GM23338 (cell line): ENCODE measurements around the gene RASGRF2. TPM values are rescaled to one million over a fixed set of nuclear protein-coding genes. Genes with fewer than 3 reads are reported as not detected.

Experiments
- ATAC-seq: fragments of 200-7000 bp; cut with Tn5 transposase; 3 replicates; pipeline ENCODE4 v1.9.1; 2020
- DNase-seq: peaks from one replicate; pipeline ENCODE4 v3.0.0-alpha.2; 2015; ENCODE audit warnings: low spot score
- H2AFZ ChIP-seq: fragments of 200-600 bp; sonication (generic); 2 replicates; pipeline ENCODE4 v1.8.0; 2016; ENCODE audit warnings: antibody characterized with exemption, mild to moderate bottlenecking, moderate library complexity
- H3F3A ChIP-seq: fragments of 200-600 bp; sonication (generic); replicated peaks from 2 replicates; pipeline ENCODE4 v1.8.0; 2017; ENCODE audit warnings: antibody characterized with exemption, mixed run types, low read depth
- H3K27ac ChIP-seq: fragments of 200-600 bp; sonication (generic); 2 replicates; pipeline ENCODE4 v1.6.1; 2016; ENCODE audit warnings: low read depth
- H3K27me3 ChIP-seq: fragments of 200-600 bp; sonication (generic); 2 replicates; pipeline ENCODE4 v1.8.0; 2016; ENCODE audit warnings: mild to moderate bottlenecking, mixed run types, moderate library complexity; ENCODE audit not compliant: insufficient read depth
- H3K36me3 ChIP-seq: fragments of 200-600 bp; sonication (generic); 2 replicates; pipeline ENCODE4 v1.8.0; 2016; ENCODE audit warnings: mild to moderate bottlenecking; ENCODE audit not compliant: insufficient read depth
- H3K4me1 ChIP-seq: fragments of 200-600 bp; sonication (generic); 2 replicates; pipeline ENCODE4 v1.8.0; 2016; ENCODE audit warnings: mild to moderate bottlenecking, moderate library complexity; ENCODE audit not compliant: insufficient read depth
- H3K4me2 ChIP-seq: fragments of 200-600 bp; sonication (generic); 2 replicates; pipeline ENCODE4 v1.7.1; 2017; ENCODE audit warnings: mixed run types
- H3K4me3 ChIP-seq: fragments of 200-600 bp; sonication (generic); 2 replicates; pipeline ENCODE4 v1.6.1; 2016; ENCODE audit warnings: mixed run types
- H3K79me2 ChIP-seq: fragments of 200-600 bp; sonication (generic); replicated peaks from 2 replicates; pipeline ENCODE4 v1.8.0; 2017; ENCODE audit warnings: mild to moderate bottlenecking; ENCODE audit not compliant: insufficient read depth
- H3K9me2 ChIP-seq: fragments of 200-600 bp; sonication (generic); 2 replicates; pipeline ENCODE4 v1.8.0; 2017; ENCODE audit not compliant: insufficient read depth
- H4K20me1 ChIP-seq: fragments of 200-600 bp; sonication (generic); replicated peaks from 2 replicates; pipeline ENCODE4 v1.8.0; 2017; ENCODE audit warnings: mild to moderate bottlenecking; ENCODE audit not compliant: insufficient read depth
- H3K27ac Mint-ChIP-seq: 2 replicates; pipeline ENCODE4 v1.8.0; 2020; ENCODE audit warnings: inconsistent platforms, mild to moderate bottlenecking, moderate library complexity, mixed read lengths
- H3K27me3 Mint-ChIP-seq: 3 replicates; pipeline ENCODE4 v1.8.0; 2022; ENCODE audit warnings: low read depth, mild to moderate bottlenecking, moderate library complexity, mixed read lengths, inconsistent platforms; ENCODE audit not compliant: insufficient read depth, poor library complexity
- H3K36me3 Mint-ChIP-seq: 3 replicates; pipeline ENCODE4 v1.8.0; 2021; ENCODE audit warnings: low read depth, mild to moderate bottlenecking, inconsistent platforms, moderate library complexity, mixed read lengths
- H3K4me1 Mint-ChIP-seq: 3 replicates; pipeline ENCODE4 v1.8.0; 2020; ENCODE audit warnings: mild to moderate bottlenecking, inconsistent platforms, mixed read lengths
- H3K4me3 Mint-ChIP-seq: 3 replicates; pipeline ENCODE4 v1.8.0; 2021; ENCODE audit warnings: moderate library complexity, mild to moderate bottlenecking, inconsistent platforms, mixed read lengths
- H3K9me3 Mint-ChIP-seq: 3 replicates; pipeline ENCODE4 v1.8.0; 2020; ENCODE audit warnings: moderate library complexity, mild to moderate bottlenecking, inconsistent platforms, mixed read lengths
- CREB1 ChIP-seq: fragments of 250-450 bp; sonication (Bioruptor Pico); IDR thresholded peaks from 2 replicates; pipeline ENCODE4 v1.5.0; 2020; ENCODE audit warnings: low read depth, mild to moderate bottlenecking, moderate library complexity
- EZH2 ChIP-seq: fragments of 200-600 bp; sonication (generic); IDR thresholded peaks from one replicate; pipeline ENCODE4 v1.8.0; 2017; ENCODE audit warnings: antibody characterized with exemption, mild to moderate bottlenecking, low read depth; ENCODE audit not compliant: unreplicated experiment
- EZH2phosphoT487 ChIP-seq: fragments of 200-600 bp; sonication (generic); IDR thresholded peaks from one replicate; pipeline ENCODE4 v1.8.1; 2018; ENCODE audit warnings: antibody characterized with exemption; ENCODE audit not compliant: unreplicated experiment
- JUNB ChIP-seq: IDR thresholded peaks from one replicate; pipeline ENCODE4 v1.6.1; 2016; ENCODE audit warnings: antibody characterized with exemption; ENCODE audit not compliant: unreplicated experiment
- NANOG ChIP-seq: IDR thresholded peaks from 2 replicates; pipeline ENCODE4 v1.6.1; 2016; ENCODE audit warnings: antibody characterized with exemption, borderline replicate concordance
- POLR2AphosphoS5 ChIP-seq: IDR thresholded peaks from 2 replicates; pipeline ENCODE4 v1.6.1; 2016; ENCODE audit warnings: antibody characterized with exemption, low read depth
- STAT1 ChIP-seq: IDR thresholded peaks from one replicate; pipeline ENCODE4 v1.6.1; 2016; ENCODE audit warnings: antibody characterized with exemption; ENCODE audit not compliant: unreplicated experiment
- ZNF114 ChIP-seq: fragments of 250-450 bp; sonication (Bioruptor Pico); IDR thresholded peaks from 2 replicates; pipeline ENCODE4 v1.5.0; 2020; ENCODE audit warnings: mild to moderate bottlenecking, moderate library complexity
- ZNF331 ChIP-seq: fragments of 250-450 bp; sonication (Bioruptor Pico); IDR thresholded peaks from 2 replicates; pipeline ENCODE4 v1.5.0; 2020; ENCODE audit warnings: low read depth, mild to moderate bottlenecking, moderate library complexity
- polyA plus RNA-seq: library from polyadenylated mRNA; unstranded; fragments of >200 nt; fragmentation: Nextera tagmentation; extraction: Ambion mirVana; gene quantifications from 2 replicates; pipeline ENCODE4 v1.2.1, GENCODE V29; 2016
- total RNA-seq: library from RNA; depleted of rRNA; stranded (reverse); fragments of >200 nt; shearing (Covaris generic); gene quantifications from 2 replicates; pipeline ENCODE4 v1.2.3, GENCODE V29; 2014
- TF ChIP-seq, protein P1 (sequence below), 2 experiments: fragments of 200-600 bp in 1 of 2; sonication (generic) in 1 of 2; conservative IDR thresholded peaks; 2 replicates each; pipeline versions ENCODE4 v1.5.1 to v1.6.1; 2016 to 2017; ENCODE audit warnings: antibody characterized with exemption in 2 of 2, low read depth in 2 of 2, mild to moderate bottlenecking in 2 of 2, moderate library complexity in 1 of 2
- TF ChIP-seq, protein P2 (sequence below): fragments of 250-450 bp; sonication (Bioruptor Pico); IDR thresholded peaks from 2 replicates; pipeline ENCODE4 v1.5.0; 2020; ENCODE audit warnings: mild to moderate bottlenecking, moderate library complexity
- TF ChIP-seq, protein P3 (sequence below): IDR thresholded peaks from one replicate; pipeline ENCODE4 v1.6.1; 2018; ENCODE audit warnings: antibody characterized with exemption; ENCODE audit not compliant: unreplicated experiment
- TF ChIP-seq, protein P4 (sequence below): IDR thresholded peaks from 2 replicates; pipeline ENCODE4 v1.6.1; 2016; ENCODE audit warnings: antibody characterized with exemption

RASGRF2 gene
- total and polyA plus RNA-seq, 2 experiments from 2014 or later = 5.0 to 19.2 TPM

DNA sequence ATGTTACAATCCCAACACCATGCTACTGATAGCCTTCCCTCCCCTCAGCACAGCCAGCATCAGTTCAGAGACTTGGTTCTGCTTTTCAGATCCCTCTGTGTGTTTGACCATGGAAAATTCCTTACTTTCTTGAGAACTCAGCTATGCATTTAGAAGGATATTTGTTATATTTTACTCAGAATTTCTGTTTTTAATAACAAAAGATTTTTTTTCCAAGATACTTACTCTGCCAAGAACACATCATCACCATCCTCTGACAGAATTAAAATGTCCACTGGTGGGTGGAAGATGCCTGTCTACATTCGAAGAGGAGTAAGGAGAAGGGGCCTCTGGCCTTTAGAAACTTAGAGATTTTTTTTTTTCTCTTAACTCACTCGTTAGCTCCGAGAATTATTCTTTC, 216.9 kb downstream of the RASGRF2 start:
- TF ChIP-seq ZNF331 (CRISPR knock-in tag) = no peak
- TF ChIP-seq, protein P1, sequence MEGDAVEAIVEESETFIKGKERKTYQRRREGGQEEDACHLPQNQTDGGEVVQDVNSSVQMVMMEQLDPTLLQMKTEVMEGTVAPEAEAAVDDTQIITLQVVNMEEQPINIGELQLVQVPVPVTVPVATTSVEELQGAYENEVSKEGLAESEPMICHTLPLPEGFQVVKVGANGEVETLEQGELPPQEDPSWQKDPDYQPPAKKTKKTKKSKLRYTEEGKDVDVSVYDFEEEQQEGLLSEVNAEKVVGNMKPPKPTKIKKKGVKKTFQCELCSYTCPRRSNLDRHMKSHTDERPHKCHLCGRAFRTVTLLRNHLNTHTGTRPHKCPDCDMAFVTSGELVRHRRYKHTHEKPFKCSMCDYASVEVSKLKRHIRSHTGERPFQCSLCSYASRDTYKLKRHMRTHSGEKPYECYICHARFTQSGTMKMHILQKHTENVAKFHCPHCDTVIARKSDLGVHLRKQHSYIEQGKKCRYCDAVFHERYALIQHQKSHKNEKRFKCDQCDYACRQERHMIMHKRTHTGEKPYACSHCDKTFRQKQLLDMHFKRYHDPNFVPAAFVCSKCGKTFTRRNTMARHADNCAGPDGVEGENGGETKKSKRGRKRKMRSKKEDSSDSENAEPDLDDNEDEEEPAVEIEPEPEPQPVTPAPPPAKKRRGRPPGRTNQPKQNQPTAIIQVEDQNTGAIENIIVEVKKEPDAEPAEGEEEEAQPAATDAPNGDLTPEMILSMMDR (conservative IDR thresholded peaks at IDR 0.05; ENCODE audit: low read depth in 2 of 2) = no peak
- no peak for TF ChIP-seq NANOG
- no peak for TF ChIP-seq CREB1
- no peak for TF ChIP-seq JUNB
- TF ChIP-seq EZH2 = no peak
- no peak for TF ChIP-seq ZNF114
- no peak for TF ChIP-seq STAT1
- TF ChIP-seq, protein P2, sequence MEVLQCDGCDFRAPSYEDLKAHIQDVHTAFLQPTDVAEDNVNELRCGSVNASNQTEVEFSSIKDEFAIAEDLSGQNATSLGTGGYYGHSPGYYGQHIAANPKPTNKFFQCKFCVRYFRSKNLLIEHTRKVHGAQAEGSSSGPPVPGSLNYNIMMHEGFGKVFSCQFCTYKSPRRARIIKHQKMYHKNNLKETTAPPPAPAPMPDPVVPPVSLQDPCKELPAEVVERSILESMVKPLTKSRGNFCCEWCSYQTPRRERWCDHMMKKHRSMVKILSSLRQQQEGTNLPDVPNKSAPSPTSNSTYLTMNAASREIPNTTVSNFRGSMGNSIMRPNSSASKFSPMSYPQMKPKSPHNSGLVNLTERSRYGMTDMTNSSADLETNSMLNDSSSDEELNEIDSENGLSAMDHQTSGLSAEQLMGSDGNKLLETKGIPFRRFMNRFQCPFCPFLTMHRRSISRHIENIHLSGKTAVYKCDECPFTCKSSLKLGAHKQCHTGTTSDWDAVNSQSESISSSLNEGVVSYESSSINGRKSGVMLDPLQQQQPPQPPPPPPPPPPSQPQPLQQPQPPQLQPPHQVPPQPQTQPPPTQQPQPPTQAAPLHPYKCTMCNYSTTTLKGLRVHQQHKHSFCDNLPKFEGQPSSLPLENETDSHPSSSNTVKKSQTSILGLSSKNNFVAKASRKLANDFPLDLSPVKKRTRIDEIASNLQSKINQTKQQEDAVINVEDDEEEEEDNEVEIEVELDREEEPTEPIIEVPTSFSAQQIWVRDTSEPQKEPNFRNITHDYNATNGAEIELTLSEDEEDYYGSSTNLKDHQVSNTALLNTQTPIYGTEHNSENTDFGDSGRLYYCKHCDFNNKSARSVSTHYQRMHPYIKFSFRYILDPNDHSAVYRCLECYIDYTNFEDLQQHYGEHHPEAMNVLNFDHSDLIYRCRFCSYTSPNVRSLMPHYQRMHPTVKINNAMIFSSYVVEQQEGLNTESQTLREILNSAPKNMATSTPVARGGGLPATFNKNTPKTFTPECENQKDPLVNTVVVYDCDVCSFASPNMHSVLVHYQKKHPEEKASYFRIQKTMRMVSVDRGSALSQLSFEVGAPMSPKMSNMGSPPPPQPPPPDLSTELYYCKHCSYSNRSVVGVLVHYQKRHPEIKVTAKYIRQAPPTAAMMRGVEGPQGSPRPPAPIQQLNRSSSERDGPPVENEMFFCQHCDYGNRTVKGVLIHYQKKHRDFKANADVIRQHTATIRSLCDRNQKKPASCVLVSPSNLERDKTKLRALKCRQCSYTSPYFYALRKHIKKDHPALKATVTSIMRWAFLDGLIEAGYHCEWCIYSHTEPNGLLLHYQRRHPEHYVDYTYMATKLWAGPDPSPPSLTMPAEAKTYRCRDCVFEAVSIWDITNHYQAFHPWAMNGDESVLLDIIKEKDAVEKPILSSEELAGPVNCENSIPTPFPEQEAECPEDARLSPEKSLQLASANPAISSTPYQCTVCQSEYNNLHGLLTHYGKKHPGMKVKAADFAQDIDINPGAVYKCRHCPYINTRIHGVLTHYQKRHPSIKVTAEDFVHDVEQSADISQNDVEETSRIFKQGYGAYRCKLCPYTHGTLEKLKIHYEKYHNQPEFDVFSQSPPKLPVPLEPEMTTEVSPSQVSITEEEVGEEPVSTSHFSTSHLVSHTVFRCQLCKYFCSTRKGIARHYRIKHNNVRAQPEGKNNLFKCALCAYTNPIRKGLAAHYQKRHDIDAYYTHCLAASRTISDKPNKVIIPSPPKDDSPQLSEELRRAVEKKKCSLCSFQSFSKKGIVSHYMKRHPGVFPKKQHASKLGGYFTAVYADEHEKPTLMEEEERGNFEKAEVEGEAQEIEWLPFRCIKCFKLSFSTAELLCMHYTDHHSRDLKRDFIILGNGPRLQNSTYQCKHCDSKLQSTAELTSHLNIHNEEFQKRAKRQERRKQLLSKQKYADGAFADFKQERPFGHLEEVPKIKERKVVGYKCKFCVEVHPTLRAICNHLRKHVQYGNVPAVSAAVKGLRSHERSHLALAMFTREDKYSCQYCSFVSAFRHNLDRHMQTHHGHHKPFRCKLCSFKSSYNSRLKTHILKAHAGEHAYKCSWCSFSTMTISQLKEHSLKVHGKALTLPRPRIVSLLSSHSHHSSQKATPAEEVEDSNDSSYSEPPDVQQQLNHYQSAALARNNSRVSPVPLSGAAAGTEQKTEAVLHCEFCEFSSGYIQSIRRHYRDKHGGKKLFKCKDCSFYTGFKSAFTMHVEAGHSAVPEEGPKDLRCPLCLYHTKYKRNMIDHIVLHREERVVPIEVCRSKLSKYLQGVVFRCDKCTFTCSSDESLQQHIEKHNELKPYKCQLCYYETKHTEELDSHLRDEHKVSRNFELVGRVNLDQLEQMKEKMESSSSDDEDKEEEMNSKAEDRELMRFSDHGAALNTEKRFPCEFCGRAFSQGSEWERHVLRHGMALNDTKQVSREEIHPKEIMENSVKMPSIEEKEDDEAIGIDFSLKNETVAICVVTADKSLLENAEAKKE (CRISPR knock-in tag) = no peak
- TF ChIP-seq, protein P3, sequence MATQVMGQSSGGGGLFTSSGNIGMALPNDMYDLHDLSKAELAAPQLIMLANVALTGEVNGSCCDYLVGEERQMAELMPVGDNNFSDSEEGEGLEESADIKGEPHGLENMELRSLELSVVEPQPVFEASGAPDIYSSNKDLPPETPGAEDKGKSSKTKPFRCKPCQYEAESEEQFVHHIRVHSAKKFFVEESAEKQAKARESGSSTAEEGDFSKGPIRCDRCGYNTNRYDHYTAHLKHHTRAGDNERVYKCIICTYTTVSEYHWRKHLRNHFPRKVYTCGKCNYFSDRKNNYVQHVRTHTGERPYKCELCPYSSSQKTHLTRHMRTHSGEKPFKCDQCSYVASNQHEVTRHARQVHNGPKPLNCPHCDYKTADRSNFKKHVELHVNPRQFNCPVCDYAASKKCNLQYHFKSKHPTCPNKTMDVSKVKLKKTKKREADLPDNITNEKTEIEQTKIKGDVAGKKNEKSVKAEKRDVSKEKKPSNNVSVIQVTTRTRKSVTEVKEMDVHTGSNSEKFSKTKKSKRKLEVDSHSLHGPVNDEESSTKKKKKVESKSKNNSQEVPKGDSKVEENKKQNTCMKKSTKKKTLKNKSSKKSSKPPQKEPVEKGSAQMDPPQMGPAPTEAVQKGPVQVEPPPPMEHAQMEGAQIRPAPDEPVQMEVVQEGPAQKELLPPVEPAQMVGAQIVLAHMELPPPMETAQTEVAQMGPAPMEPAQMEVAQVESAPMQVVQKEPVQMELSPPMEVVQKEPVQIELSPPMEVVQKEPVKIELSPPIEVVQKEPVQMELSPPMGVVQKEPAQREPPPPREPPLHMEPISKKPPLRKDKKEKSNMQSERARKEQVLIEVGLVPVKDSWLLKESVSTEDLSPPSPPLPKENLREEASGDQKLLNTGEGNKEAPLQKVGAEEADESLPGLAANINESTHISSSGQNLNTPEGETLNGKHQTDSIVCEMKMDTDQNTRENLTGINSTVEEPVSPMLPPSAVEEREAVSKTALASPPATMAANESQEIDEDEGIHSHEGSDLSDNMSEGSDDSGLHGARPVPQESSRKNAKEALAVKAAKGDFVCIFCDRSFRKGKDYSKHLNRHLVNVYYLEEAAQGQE = no peak
- TF ChIP-seq, protein P4, sequence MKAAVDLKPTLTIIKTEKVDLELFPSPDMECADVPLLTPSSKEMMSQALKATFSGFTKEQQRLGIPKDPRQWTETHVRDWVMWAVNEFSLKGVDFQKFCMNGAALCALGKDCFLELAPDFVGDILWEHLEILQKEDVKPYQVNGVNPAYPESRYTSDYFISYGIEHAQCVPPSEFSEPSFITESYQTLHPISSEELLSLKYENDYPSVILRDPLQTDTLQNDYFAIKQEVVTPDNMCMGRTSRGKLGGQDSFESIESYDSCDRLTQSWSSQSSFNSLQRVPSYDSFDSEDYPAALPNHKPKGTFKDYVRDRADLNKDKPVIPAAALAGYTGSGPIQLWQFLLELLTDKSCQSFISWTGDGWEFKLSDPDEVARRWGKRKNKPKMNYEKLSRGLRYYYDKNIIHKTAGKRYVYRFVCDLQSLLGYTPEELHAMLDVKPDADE = no peak
- no peak for TF ChIP-seq EZH2phosphoT487
- no peak for TF ChIP-seq POLR2AphosphoS5
- H3K27ac Mint-ChIP-seq = no peak overlapping the region

More for the DNA sequence above, 216.9 kb downstream of the RASGRF2 start:
- H3K27me3 Mint-ChIP-seq = peaks cover 5% of the 10 kb centered on the region
- no peak overlapping the region for H3K4me3 Mint-ChIP-seq
- ATAC-seq (no peak), DNase-seq (no peak)
- no peaks in the 10 kb centered on the region for H3K9me2 ChIP-seq
- peaks cover 9% of the 10 kb centered on the region; the same call in 1 of the 2 replicates for H3K4me1 ChIP-seq
- H4K20me1 ChIP-seq = no peaks in the 10 kb centered on the region
- peaks cover 22% of the 10 kb centered on the region for H3K4me1 Mint-ChIP-seq
- H3K9me3 Mint-ChIP-seq = no peaks in the 10 kb centered on the region
- no peak overlapping the region for H3K27ac ChIP-seq
- no peak overlapping the region for H2AFZ ChIP-seq
- H3K4me2 ChIP-seq = no peak overlapping the region
- H3F3A ChIP-seq = no peaks in the 10 kb centered on the region
- no peaks in the 10 kb centered on the region for H3K36me3 ChIP-seq
- no peak overlapping the region for H3K4me3 ChIP-seq
- H3K79me2 ChIP-seq = no peaks in the 10 kb centered on the region
- H3K36me3 Mint-ChIP-seq = no peaks in the 10 kb centered on the region
- no peaks in the 10 kb centered on the region for H3K27me3 ChIP-seq
